Mammary epithelial cell (primary cell): ENCODE measurements around the gene CISH.

Experiments
- EZH2 ChIP-seq: IDR thresholded peaks from 2 replicates; pipeline ENCODE4 v1.6.1; 2012; ENCODE audit warnings: low read length, inconsistent platforms, borderline replicate concordance
- TF ChIP-seq, protein P1 (sequence below), 2 donors: IDR thresholded peaks in 1 of 2; conservative IDR thresholded peaks in 1 of 2; 2 replicates each; pipeline ENCODE4 v1.5.1; 2011 to 2012; ENCODE audit warnings: inconsistent platforms in 2 of 2, low read length in 2 of 2, mild to moderate bottlenecking in 2 of 2, control low read depth in 1 of 2, low read depth in 1 of 2; ENCODE audit not compliant: insufficient read depth in 1 of 2; ENCODE audit errors: extremely low read depth in 1 of 2

DNA sequence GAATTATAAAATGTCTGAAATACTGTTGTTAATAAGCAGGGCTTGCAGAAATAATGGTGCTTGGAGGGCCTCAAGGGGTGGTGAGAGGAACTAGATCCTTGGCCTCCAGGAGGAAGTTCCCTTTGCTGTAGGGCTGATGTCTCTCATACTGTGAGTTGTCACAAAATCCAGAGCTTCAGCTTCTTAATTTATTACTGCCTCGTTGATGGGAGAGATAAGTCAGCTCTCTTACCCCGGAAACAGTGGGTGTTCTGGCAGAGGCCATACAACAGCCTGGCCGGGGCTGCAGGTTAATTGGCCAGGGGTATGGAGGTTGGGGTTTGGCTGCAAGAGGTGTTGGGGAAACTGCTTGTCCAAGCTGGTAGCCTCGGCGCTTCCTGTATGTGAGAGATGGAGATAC, 20.9 kb upstream of the CISH start:
- TF ChIP-seq, protein P1, sequence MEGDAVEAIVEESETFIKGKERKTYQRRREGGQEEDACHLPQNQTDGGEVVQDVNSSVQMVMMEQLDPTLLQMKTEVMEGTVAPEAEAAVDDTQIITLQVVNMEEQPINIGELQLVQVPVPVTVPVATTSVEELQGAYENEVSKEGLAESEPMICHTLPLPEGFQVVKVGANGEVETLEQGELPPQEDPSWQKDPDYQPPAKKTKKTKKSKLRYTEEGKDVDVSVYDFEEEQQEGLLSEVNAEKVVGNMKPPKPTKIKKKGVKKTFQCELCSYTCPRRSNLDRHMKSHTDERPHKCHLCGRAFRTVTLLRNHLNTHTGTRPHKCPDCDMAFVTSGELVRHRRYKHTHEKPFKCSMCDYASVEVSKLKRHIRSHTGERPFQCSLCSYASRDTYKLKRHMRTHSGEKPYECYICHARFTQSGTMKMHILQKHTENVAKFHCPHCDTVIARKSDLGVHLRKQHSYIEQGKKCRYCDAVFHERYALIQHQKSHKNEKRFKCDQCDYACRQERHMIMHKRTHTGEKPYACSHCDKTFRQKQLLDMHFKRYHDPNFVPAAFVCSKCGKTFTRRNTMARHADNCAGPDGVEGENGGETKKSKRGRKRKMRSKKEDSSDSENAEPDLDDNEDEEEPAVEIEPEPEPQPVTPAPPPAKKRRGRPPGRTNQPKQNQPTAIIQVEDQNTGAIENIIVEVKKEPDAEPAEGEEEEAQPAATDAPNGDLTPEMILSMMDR (conservative IDR thresholded peaks at IDR 0.05 in 1 of 2, IDR thresholded peaks at IDR 0.05 in 1 of 2; ENCODE audit: extremely low read depth in 1 of 2, insufficient read depth in 1 of 2, low read depth in 1 of 2, low read length in 2 of 2), result no peak
- TF ChIP-seq EZH2, result no peak
